HepG2 (cell line): ENCODE data around the gene LENG1. TPM values are rescaled to one million over a fixed set of nuclear protein-coding genes. Genes with fewer than 3 reads are reported as not detected.

Experiments
- AHR ChIP-seq: IDR thresholded peaks from 2 replicates; pipeline ENCODE4 v1.6.1; 2018; ENCODE audit warnings: missing genetic modification reagents, missing compliant biosample characterization
- ETV5 ChIP-seq: IDR thresholded peaks from 2 replicates; pipeline ENCODE4 v1.6.1; 2018; ENCODE audit warnings: missing biosample characterization, missing genetic modification reagents, inconsistent platforms, borderline replicate concordance
- MAFK ChIP-seq, 2 experiments: IDR thresholded peaks in 1 of 2; conservative IDR thresholded peaks in 1 of 2; 2 replicates each; pipeline ENCODE4 v1.6.1; 2011; ENCODE audit warnings: improper control_type of control experiment in 2 of 2, low read length in 2 of 2
- NCOA1 ChIP-seq: sonication (generic); formaldehyde crosslinking; IDR thresholded peaks from 2 replicates; pipeline ENCODE4 v1.9.0; 2021; ENCODE audit warnings: missing genetic modification reagents
- SOX13 ChIP-seq, 3 experiments: fragments of 450-650 bp in 1 of 3; sonication (generic) in 1 of 3; formaldehyde crosslinking in 1 of 3; IDR thresholded peaks in 2 of 3; conservative IDR thresholded peaks in 1 of 3; 2 replicates each; pipeline versions ENCODE4 v1.5.0 to v1.6.1; 2016 to 2020; ENCODE audit warnings: antibody characterized with exemption in 1 of 3, mild to moderate bottlenecking in 1 of 3, missing compliant biosample characterization in 1 of 3, missing genetic modification reagents in 1 of 3, moderate library complexity in 1 of 3
- ZNF260 ChIP-seq: sonication (generic); formaldehyde crosslinking; IDR thresholded peaks from 2 replicates; pipeline ENCODE4 v1.4.0; 2020; ENCODE audit warnings: missing genetic modification reagents, low read depth, mild to moderate bottlenecking, borderline replicate concordance
- ZNF557 ChIP-seq: sonication (generic); formaldehyde crosslinking; IDR thresholded peaks from 2 replicates; pipeline ENCODE4 v1.4.0; 2020; ENCODE audit warnings: missing genetic modification reagents
- ZNF749 ChIP-seq: sonication (generic); formaldehyde crosslinking; IDR thresholded peaks from 2 replicates; pipeline ENCODE4 v1.8.0; 2022; ENCODE audit warnings: mild to moderate bottlenecking, missing genetic modification reagents, moderate library complexity, borderline replicate concordance
- polyA plus RNA-seq, 8 experiments: library from polyadenylated mRNA; depleted of rRNA in 3 of 8; stranded (reverse) in 7 of 8; unstranded in 1 of 8; fragments of >200 nt; fragmentation: Illumina TruSeq in 4 of 8; extraction: Trizol in 4 of 8; gene quantifications; 2 replicates each; pipeline versions ENCODE4 v1.2.1 to v1.2.3, GENCODE V29; 2011 to 2016; ENCODE audit warnings: low read depth in 4 of 8, missing spikeins in 1 of 8, mixed read lengths in 1 of 8; ENCODE audit not compliant: insufficient read depth in 1 of 8
- total RNA-seq, 5 experiments: library from RNA; depleted of rRNA; stranded (reverse); fragments of >200 nt; fragmentation: Illumina TruSeq; extraction: Trizol; gene quantifications; 2 replicates each; pipeline ENCODE4 v1.2.3, GENCODE V29; 2016; ENCODE audit warnings: low read depth in 1 of 5
- TF ChIP-seq, protein P1 (sequence below), 2 experiments: sonication (generic) in 1 of 2; formaldehyde crosslinking in 1 of 2; IDR thresholded peaks; 2 replicates each; pipeline versions ENCODE4 v1.4.0 to v1.6.1; 2016 to 2020; ENCODE audit warnings: borderline replicate concordance in 1 of 2, low read depth in 1 of 2, mild to moderate bottlenecking in 1 of 2, missing genetic modification reagents in 1 of 2
- TF ChIP-seq, protein P2 (sequence below): sonication (generic); formaldehyde crosslinking; IDR thresholded peaks from 2 replicates; pipeline ENCODE4 v1.5.0; 2020; ENCODE audit warnings: mild to moderate bottlenecking, missing genetic modification reagents, borderline replicate concordance
- TF ChIP-seq, protein P3 (sequence below): sonication (generic); formaldehyde crosslinking; IDR thresholded peaks from 2 replicates; pipeline ENCODE4 v1.4.0; 2020; ENCODE audit warnings: missing genetic modification reagents, borderline replicate concordance
- TF ChIP-seq, protein P4 (sequence below): sonication (generic); formaldehyde crosslinking; IDR thresholded peaks from 2 replicates; pipeline ENCODE4 v1.4.0; 2020; ENCODE audit warnings: mild to moderate bottlenecking, low read depth, missing genetic modification reagents

Gene LENG1
- total and polyA plus RNA-seq, 2 of the 13 experiments (the other 11 are each of a cell fraction or from before 2014, with no cell fraction given), result 1.8 to 3.8 TPM

DNA sequence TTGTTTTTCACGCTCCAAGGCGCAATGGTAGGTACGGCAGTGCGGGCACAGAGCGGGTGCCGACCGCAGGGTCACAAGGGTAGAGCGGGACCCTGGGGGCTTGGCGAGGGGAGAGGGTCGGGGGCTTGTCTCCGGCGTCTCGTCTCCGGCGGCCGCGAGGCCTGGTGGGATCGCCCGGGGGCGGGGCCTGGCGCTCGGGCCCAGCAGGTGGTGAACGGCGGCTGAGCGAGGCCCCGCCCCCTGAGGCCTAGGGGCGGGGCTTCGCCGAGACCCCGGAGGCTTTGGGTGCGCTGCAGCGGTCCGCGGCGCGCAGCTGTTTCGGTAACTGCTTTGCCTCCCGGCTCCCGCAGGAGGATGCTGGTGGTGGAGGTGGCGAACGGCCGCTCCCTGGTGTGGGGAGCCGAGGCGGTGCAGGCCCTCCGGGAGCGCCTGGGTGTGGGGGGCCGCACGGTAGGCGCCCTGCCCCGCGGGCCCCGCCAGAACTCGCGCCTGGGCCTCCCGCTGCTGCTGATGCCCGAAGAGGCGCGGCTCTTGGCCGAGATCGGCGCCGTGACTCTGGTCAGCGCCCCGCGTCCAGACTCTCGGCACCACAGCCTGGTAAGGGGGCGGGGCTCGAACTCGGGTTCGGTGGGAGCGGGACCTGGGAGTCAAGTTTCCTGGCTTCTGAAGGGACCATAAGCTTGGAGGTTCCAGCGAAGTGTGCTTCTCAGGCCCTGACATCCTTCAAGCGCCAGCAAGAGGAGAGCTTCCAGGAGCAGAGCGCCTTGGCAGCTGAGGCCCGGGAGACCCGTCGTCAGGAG lies 31.7 kb upstream of the LENG1 start, which contains the start of gene TSEN34 (continued):
- TF ChIP-seq, protein P1, sequence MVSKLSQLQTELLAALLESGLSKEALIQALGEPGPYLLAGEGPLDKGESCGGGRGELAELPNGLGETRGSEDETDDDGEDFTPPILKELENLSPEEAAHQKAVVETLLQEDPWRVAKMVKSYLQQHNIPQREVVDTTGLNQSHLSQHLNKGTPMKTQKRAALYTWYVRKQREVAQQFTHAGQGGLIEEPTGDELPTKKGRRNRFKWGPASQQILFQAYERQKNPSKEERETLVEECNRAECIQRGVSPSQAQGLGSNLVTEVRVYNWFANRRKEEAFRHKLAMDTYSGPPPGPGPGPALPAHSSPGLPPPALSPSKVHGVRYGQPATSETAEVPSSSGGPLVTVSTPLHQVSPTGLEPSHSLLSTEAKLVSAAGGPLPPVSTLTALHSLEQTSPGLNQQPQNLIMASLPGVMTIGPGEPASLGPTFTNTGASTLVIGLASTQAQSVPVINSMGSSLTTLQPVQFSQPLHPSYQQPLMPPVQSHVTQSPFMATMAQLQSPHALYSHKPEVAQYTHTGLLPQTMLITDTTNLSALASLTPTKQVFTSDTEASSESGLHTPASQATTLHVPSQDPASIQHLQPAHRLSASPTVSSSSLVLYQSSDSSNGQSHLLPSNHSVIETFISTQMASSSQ (IDR thresholded peaks at IDR 0.05; ENCODE audit: low read depth), result no peak
- TF ChIP-seq, protein P1 (CRISPR knock-in tag; IDR thresholded peaks at IDR 0.05; ENCODE audit: borderline replicate concordance), result no peak
- TF ChIP-seq, protein P2, sequence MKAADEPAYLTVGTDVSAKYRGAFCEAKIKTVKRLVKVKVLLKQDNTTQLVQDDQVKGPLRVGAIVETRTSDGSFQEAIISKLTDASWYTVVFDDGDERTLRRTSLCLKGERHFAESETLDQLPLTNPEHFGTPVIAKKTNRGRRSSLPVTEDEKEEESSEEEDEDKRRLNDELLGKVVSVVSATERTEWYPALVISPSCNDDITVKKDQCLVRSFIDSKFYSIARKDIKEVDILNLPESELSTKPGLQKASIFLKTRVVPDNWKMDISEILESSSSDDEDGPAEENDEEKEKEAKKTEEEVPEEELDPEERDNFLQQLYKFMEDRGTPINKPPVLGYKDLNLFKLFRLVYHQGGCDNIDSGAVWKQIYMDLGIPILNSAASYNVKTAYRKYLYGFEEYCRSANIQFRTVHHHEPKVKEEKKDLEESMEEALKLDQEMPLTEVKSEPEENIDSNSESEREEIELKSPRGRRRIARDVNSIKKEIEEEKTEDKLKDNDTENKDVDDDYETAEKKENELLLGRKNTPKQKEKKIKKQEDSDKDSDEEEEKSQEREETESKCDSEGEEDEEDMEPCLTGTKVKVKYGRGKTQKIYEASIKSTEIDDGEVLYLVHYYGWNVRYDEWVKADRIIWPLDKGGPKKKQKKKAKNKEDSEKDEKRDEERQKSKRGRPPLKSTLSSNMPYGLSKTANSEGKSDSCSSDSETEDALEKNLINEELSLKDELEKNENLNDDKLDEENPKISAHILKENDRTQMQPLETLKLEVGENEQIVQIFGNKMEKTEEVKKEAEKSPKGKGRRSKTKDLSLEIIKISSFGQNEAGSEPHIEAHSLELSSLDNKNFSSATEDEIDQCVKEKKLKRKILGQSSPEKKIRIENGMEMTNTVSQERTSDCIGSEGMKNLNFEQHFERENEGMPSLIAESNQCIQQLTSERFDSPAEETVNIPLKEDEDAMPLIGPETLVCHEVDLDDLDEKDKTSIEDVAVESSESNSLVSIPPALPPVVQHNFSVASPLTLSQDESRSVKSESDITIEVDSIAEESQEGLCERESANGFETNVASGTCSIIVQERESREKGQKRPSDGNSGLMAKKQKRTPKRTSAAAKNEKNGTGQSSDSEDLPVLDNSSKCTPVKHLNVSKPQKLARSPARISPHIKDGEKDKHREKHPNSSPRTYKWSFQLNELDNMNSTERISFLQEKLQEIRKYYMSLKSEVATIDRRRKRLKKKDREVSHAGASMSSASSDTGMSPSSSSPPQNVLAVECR (CRISPR knock-in tag), result peak; percentile 84
- TF ChIP-seq, protein P3, sequence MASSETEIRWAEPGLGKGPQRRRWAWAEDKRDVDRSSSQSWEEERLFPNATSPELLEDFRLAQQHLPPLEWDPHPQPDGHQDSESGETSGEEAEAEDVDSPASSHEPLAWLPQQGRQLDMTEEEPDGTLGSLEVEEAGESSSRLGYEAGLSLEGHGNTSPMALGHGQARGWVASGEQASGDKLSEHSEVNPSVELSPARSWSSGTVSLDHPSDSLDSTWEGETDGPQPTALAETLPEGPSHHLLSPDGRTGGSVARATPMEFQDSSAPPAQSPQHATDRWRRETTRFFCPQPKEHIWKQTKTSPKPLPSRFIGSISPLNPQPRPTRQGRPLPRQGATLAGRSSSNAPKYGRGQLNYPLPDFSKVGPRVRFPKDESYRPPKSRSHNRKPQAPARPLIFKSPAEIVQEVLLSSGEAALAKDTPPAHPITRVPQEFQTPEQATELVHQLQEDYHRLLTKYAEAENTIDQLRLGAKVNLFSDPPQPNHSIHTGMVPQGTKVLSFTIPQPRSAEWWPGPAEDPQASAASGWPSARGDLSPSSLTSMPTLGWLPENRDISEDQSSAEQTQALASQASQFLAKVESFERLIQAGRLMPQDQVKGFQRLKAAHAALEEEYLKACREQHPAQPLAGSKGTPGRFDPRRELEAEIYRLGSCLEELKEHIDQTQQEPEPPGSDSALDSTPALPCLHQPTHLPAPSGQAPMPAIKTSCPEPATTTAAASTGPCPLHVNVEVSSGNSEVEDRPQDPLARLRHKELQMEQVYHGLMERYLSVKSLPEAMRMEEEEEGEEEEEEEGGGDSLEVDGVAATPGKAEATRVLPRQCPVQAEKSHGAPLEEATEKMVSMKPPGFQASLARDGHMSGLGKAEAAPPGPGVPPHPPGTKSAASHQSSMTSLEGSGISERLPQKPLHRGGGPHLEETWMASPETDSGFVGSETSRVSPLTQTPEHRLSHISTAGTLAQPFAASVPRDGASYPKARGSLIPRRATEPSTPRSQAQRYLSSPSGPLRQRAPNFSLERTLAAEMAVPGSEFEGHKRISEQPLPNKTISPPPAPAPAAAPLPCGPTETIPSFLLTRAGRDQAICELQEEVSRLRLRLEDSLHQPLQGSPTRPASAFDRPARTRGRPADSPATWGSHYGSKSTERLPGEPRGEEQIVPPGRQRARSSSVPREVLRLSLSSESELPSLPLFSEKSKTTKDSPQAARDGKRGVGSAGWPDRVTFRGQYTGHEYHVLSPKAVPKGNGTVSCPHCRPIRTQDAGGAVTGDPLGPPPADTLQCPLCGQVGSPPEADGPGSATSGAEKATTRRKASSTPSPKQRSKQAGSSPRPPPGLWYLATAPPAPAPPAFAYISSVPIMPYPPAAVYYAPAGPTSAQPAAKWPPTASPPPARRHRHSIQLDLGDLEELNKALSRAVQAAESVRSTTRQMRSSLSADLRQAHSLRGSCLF (CRISPR knock-in tag), result no peak
- TF ChIP-seq ZNF557 (CRISPR knock-in tag) (no peak), MAFK (conservative IDR thresholded peaks at IDR 0.05 in 1 of 2, IDR thresholded peaks at IDR 0.05 in 1 of 2; ENCODE audit: low read length in 2 of 2) (no peak), SOX13 (IDR thresholded peaks at IDR 0.05) (no peak), SOX13 (CRISPR knock-in tag; conservative IDR thresholded peaks at IDR 0.05 in 1 of 2, IDR thresholded peaks at IDR 0.05 in 1 of 2) (no peak), NCOA1 (CRISPR knock-in tag) (peak; percentile 84), ETV5 (CRISPR knock-in tag) (no peak), ZNF260 (CRISPR knock-in tag) (no peak), AHR (CRISPR knock-in tag) (peak; percentile 20; the same call in 1 of the 2 replicates), ZNF749 (peak; percentile 64; the same call in 1 of the 2 replicates)
- TF ChIP-seq, protein P4, sequence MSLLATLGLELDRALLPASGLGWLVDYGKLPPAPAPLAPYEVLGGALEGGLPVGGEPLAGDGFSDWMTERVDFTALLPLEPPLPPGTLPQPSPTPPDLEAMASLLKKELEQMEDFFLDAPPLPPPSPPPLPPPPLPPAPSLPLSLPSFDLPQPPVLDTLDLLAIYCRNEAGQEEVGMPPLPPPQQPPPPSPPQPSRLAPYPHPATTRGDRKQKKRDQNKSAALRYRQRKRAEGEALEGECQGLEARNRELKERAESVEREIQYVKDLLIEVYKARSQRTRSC (CRISPR knock-in tag), result no peak
